ENCODE measurements around the gene UBE2E2.

- TF ChIP-seq CTCF (IDR thresholded peaks at IDR 0.05), result no peak
- no peak for TF ChIP-seq POLR2A (IDR thresholded peaks at IDR 0.05)
- no peak for TF ChIP-seq POLR2AphosphoS5 (IDR thresholded peaks at IDR 0.05)
Observed at GRCh38 chr3:23192816-23193215, 10.3 kb upstream of the UBE2E2 start.
